HG02759 (cell line): ENCODE measurements around the gene OSBPL1A.

Source experiments
- ATAC-seq: cut with Tn5 transposase; IDR thresholded peaks from one replicate; pipeline ENCODE4 v1.9.1; 2021; ENCODE audit warnings: mild to moderate bottlenecking, moderate library complexity; ENCODE audit not compliant: unreplicated experiment

Gene OSBPL1A

GRCh38 chr18:24230766-24231165 lies 166.9 kb downstream of the OSBPL1A start:
- no peak for ATAC-seq

- no peak for ATAC-seq
These were observed 169.0 kb downstream of the OSBPL1A start for GRCh38 chr18:24228667-24229041.

GRCh38 chr18:24227977-24228666 lies 169.5 kb downstream of the OSBPL1A start:
- ATAC-seq: no peak

- no peak for ATAC-seq
These were observed 177.3 kb downstream of the OSBPL1A start for GRCh38 chr18:24220318-24220688.

GRCh38 chr18:24219561-24220317 lies 177.9 kb downstream of the OSBPL1A start:
- ATAC-seq: no peak

GRCh38 chr18:24214913-24215312 lies 182.7 kb downstream of the OSBPL1A start:
- no peak for ATAC-seq

GRCh38 chr18:24214144-24214543 lies 183.5 kb downstream of the OSBPL1A start:
- ATAC-seq: no peak

- no peak for ATAC-seq
These were observed 184.7 kb downstream of the OSBPL1A start for GRCh38 chr18:24212939-24213338.

- ATAC-seq: no peak
These were observed 188.1 kb downstream of the OSBPL1A start for GRCh38 chr18:24209558-24209957.

- ATAC-seq: no peak
These were observed 189.2 kb downstream of the OSBPL1A start for GRCh38 chr18:24208270-24209035.

GRCh38 chr18:24204904-24205303 lies 192.7 kb downstream of the OSBPL1A start:
- ATAC-seq: no peak

- no peak for ATAC-seq
These were observed 195.6 kb downstream of the OSBPL1A start for GRCh38 chr18:24201699-24202687.

GRCh38 chr18:24200494-24201290 lies 196.9 kb downstream of the OSBPL1A start:
- no peak for ATAC-seq

- no peak for ATAC-seq
These were observed 198.2 kb downstream of the OSBPL1A start for GRCh38 chr18:24199372-24199962.

GRCh38 chr18:24198461-24198860 lies 199.2 kb downstream of the OSBPL1A start:
- ATAC-seq: no peak

- ATAC-seq: no peak
These were observed 200.2 kb downstream of the OSBPL1A start for GRCh38 chr18:24197412-24197811.

GRCh38 chr18:24196764-24197163 lies 200.9 kb downstream of the OSBPL1A start:
- no peak for ATAC-seq

GRCh38 chr18:24195296-24196053 lies 202.1 kb downstream of the OSBPL1A start:
- ATAC-seq: no peak

GRCh38 chr18:24190590-24190989 lies 207.0 kb downstream of the OSBPL1A start:
- ATAC-seq: no peak
